NCI-H1694 treated with DMSO at 0.1 percent for 48 hours (cell line): ENCODE results near the gene GLOD4.
"Not testable (repeated sequence)": the region's sequence is repeated elsewhere in the genome, so short reads cannot be mapped to it uniquely, and the experiment has no call there.

Experiments used
- DNase-seq: peaks from one replicate; lab custom pipeline; 2025; lab: John Stamatoyannopoulos, UW

GLOD4 gene, protein sequence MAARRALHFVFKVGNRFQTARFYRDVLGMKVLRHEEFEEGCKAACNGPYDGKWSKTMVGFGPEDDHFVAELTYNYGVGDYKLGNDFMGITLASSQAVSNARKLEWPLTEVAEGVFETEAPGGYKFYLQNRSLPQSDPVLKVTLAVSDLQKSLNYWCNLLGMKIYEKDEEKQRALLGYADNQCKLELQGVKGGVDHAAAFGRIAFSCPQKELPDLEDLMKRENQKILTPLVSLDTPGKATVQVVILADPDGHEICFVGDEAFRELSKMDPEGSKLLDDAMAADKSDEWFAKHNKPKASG

DNA sequence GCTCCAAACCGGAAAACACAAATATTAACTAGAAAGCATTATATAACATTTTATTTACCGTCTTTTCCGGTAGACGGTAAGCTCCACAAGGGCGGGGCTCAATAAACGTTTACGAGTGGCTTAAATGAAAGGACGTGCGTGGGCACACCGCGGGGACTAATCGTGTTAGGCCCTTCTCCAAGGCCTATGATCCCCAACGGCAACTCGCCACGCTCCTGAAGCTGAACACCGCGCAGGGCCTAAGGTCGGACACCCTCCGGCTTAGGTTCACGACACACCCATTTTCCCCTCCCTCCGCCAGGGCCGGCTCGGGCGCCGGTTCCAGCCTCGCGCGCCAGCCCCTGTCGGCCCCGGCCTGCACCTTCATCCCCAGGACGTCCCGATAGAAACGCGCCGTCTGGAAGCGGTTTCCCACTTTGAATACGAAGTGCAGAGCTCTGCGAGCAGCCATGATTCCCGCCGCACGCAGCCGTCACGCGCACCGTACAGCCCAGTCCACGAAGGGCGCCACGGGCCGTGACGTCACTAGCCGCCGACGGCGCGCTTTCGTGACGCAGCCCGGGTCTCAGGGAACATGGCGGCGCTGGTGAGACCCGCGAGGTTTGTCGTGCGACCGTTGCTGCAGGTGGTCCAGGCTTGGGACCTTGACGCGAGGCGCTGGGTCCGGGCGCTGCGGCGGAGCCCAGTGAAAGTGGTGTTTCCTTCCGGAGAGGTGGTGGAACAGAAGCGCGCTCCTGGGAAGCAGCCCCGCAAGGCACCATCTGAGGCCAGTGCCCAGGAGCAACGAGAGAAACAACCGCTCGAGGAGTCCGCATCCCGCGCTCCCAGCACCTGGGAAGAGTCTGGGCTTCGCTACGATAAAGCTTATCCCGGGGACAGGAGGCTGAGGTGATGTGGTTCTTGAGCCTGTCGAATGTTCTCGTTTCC, at the start of gene GLOD4, which contains the start of gene MRM3:
TSS of gene GLOD4 (minus strand) at position 476 of the 927 bp plus-strand sequence. CDS start at position 451, 25 bp downstream.
TSS of gene MRM3 (plus strand) at position 549 of the 927 bp plus-strand sequence. CDS start at position 575, 26 bp downstream.
- DNase-seq: peak; percentile 73

GRCh38 chr17:830950-831349, 48.9 kb upstream of the GLOD4 start:
- DNase-seq: no peak

- no peak for DNase-seq
These were observed 48.3 kb upstream of the GLOD4 start for GRCh38 chr17:830381-830780.

DNA sequence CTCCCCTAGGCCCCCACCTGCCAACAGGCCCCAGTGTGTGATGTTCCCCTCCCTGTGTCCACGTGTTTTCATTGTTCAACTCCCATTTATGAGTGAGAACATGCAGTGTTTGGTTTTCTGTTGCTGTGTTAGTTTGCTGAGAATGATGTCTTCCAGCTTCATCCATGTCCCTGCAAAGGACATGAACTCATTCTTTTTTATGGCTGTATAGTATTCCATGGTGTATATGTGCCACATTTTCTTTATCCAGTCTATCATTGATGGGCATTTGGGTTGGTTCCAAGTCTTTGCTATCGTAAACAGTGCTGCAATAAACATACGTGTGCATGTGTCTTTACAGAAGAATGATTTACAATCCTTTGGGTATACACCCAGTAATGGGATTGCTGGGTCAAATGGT, 47.5 kb upstream of the GLOD4 start:
- DNase-seq: not testable (repeated sequence)

DNA sequence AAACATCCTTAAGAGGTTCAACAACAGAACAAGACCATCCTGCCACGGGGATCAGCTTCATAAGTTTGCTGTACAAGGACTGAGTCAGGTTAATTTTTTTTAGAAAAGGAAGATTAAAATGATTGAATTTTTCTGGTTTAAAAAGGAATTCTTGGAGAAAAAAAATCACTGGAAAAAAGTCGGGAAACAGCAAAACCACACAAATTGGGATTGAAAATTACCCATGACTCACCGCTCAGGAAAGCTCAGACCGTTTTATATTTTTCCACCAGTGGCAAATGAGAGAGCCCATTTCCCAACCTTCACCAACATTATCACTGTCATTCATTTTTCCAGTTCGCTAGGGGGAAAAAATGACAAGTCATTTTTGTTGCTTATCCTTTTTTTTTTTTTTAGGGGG, 46.7 kb upstream of the GLOD4 start:
- no peak for DNase-seq

DNA sequence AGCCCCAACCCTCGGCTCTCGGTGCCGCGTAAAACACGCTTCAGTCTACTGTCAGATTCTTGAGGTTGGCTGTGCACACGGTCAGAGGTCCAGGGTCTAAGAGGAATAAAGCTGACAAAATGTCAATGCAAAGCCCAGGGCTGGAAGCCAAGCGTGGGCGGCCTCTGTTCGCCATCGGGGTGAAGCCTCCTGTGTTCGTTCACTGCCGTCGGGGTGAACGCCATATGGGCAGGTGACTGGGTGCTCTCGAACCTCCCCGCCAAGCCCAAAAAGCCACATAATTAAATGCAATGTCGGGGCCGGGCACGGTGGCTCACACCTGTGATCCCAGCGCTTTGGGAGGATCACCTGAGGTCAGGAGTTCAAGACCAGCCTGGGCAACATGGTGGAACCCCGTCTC, 44.7 kb upstream of the GLOD4 start:
- no peak for DNase-seq

- DNase-seq: no peak
These were observed 43.1 kb upstream of the GLOD4 start for GRCh38 chr17:825216-825615.

- no peak for DNase-seq
These were observed 42.3 kb upstream of the GLOD4 start for GRCh38 chr17:824378-824777.

DNA sequence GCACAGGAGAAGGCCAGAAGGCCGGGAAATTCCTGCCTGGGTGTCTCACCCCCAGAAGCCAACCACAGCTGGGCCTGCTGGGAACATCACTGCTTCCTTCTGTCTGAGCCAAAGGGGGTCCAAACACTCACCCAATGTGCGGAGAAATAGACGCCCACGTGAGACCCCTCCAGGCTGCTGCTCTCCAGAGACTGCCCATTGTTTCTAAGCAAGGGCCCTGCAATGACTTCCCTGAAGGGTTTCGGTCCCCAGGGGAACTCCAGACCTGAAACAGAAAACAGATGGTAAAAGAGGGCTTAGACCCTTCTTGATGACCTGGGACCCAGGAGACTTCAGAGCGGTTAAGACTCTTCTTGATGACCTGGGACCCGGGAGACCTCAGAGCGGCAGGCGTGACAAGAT, 41.4 kb upstream of the GLOD4 start:
- DNase-seq: no peak

- no peak for DNase-seq
These were observed 37.2 kb upstream of the GLOD4 start for GRCh38 chr17:819251-819650.

DNA sequence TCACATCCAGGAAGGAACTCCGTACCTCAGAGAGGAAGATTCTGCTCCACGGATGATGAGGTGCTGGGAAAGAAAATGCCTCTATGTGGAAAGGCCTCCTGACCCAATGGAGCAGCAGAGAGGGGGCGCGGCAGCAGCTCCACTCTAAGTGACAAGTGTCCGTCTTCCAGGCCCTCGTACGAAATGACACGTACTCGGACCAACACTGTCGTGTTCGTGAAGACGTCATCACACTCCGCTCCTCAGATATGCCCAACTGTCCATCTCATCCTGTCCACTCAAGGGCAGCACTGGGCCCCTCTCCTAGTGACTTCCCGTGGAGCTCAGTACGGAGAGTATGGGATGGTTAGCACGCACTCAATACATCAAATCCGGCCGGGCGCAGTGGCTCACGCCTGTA, 32.3 kb upstream of the GLOD4 start:
- DNase-seq: no peak

GRCh38 chr17:812638-813204, 30.6 kb upstream of the GLOD4 start:
- no peak for DNase-seq

DNA sequence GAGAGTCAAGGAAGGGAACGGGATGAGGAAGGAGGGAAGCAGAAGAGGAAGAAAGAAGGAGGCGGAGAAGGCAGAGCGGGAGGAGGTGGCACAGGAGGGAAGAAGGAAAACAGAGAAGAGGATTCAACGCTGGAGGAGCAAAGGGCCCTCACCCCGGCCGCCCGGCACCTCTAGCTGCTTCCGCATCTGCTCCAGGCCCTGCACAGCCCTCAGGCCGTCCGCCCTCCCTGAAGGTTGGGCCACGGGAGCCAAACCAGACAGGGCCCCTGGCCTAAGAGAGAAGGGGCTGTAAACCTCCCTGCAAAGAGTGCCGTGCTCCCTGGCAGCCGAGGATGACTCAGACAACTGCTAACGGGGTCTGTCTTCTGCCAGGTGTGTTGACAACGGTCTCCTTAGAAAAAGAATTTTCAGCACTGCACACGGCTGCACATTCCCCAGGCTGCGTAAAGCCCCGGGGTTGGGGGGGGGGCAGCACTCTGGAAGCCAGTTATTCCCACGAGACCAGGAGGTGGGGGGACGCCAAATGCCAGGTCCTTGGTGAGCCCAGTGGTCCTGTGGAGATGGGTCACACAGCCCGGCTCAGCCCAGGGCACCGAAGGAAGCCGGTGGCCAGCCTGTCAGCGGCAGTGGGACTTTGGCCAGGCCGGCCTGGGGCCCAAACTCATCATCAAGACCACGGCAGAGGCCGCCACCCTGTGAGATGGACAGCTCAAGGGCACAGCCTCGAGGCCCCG, 29.1 kb upstream of the GLOD4 start:
- no peak for DNase-seq

GRCh38 chr17:807523-808294, 25.6 kb upstream of the GLOD4 start:
- no peak for DNase-seq

DNA sequence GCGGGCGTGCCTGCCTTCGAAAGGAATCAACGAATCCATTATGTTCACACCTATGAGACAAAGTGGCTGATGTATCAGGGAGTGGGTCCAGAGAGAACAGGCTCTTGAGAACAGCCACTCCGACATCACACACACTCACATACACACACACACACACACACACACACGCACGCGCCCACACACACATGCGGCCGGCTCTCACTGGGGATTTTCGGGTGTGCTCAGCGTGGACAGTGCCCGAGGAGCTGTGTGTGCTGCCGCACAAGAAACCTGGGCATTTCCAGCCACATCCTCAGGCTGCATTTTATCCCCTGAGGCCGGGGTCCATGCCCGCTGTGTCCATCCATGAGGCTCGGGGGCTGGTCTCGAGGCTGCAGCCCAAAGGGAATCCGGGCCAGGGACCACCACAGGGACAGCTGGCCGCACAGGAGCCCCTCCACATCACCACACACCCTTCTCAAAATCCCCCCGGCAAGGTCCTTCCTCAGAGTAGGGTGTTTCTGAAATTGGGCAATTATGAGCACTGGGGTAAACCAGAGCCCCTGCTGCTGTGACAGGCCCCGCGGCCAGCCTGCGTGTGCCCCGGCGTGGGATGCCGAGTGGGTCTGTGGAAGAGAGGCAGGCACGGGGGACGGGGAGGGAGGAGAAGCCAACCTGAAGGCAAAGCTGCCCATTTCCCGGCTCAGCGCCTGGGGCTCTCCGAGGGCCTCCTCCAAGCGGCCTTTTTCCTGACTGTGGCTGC, 24.9 kb upstream of the GLOD4 start:
- DNase-seq: no peak

DNA sequence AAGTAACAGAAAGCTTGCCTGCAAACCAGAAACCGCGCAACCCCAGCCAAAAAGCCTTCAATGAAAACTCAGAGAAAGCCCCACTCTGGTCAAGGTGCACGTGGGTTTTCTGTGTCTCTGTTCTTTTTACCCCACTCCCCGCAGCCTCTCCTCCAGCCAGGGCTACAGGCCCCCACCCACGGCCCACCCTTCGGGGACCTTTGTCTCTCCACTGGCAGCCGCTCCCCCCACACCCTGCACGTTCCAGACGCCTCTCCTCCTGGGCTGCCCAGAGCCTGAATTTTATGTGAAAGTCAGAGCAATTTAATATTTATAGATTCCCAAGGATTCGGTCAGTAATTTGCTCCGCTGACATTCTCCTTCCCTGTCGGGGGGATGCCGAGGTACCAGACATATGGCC, 24.3 kb upstream of the GLOD4 start:
- no peak for DNase-seq

- not testable (repeated sequence) for DNase-seq
These were observed 23.8 kb upstream of the GLOD4 start for GRCh38 chr17:805886-806285.

GRCh38 chr17:804541-805435, 22.7 kb upstream of the GLOD4 start:
- no peak for DNase-seq
